ENCODE data around the gene TIMD4. TPM values are rescaled to one million over a fixed set of nuclear protein-coding genes. Genes with fewer than 3 reads are reported as not detected.

TIMD4 gene
- total and polyA plus RNA-seq, 2 of the 13 experiments (the other 11 are each of a cell fraction or from before 2014, with no cell fraction given), result 0.50 TPM; not detected in 1

GRCh38 chr5:156913355-156913718 lies 49.7 kb downstream of the TIMD4 start:
- no peak for FAIRE-seq

DNA sequence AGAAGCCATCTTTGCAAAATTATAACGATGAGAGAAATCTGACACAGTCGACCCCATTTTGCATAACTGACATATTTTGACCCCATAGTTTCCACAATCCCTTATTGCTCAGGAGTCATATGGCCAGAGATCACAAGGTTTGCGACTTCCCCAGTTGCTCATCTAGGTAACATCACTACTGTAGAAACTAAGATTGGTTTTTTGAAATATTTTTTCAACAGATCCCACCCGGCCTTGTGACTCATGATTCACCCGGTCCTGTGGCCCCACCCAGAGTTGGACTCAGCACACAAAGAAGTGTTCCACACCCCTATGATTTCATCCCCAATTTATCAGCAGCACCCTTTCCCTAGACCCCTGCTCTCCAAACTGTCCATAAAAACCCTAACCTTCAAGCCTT lies 50.2 kb downstream of the TIMD4 start:
- Histone ChIP-seq H3K27ac (ENCODE audit: extremely low read length, insufficient read depth, low read length) (no peak overlapping the region), H4K20me1 (ENCODE audit: insufficient read depth, low read length) (no peaks in the 10 kb centered on the region), H3K4me3 (replicated peaks in 1 of 3; ENCODE audit: insufficient read depth in 1 of 3, low read depth in 2 of 3, low read length in 3 of 3) (no peak overlapping the region), H2AFZ (ENCODE audit: low read length) (no peak overlapping the region), H3K79me2 (ENCODE audit: insufficient read depth, low read length) (no peaks in the 10 kb centered on the region), H3K4me2 (ENCODE audit: low read depth, low read length) (no peak overlapping the region), H3K9me3 (ENCODE audit: low read length) (no peaks in the 10 kb centered on the region), H3K27me3 (ENCODE audit: control insufficient read depth in 1 of 2, insufficient read depth in 2 of 2, low read length in 2 of 2) (peaks cover 0 to 7% of the 10 kb centered on the region in 2 experiments; a peak in 2 of 5 replicates), H3K4me1 (ENCODE audit: insufficient read depth, low read length) (no peaks in the 10 kb centered on the region), H3K36me3 (replicated peaks in 1 of 2; ENCODE audit: control insufficient read depth in 1 of 2, insufficient read depth in 2 of 2, low read length in 2 of 2) (no peaks in the 10 kb centered on the region), H3K9ac (ENCODE audit: insufficient read depth, low read depth, low read length) (no peak overlapping the region)
- no TSS peak for BruUV-seq (replicated peaks)
- WGBS (ENCODE audit: low lambda C conversion rate), result 6% methylated on average over 5 of the region's 5 CpGs
- FAIRE-seq (no peak), DNase-seq (ENCODE audit: low spot score) (no peak), ATAC-seq (no peak)
- ChIA-PET CTCF (ENCODE audit: low intra/inter-chr PET ratio, low total read pairs) (no interaction called here), POLR2A (no interaction called here)
- in situ Hi-C loops (cut with HindIII; ENCODE audit: extremely low pct_ligation_motif_present, low pct_unique_long_range_greater_than_20kb), result no loop called here
- intact Hi-C loops (cut with micrococcal nuclease; ENCODE audit: unreplicated experiment), result no loop called here
- TF ChIP-seq ELK4 (CRISPR knock-in tag; IDR thresholded peaks at IDR 0.05; ENCODE audit: borderline replicate concordance) (no peak), TGIF2 (CRISPR knock-in tag; IDR thresholded peaks at IDR 0.05) (no peak), FUBP1 (CRISPR knock-in tag; IDR thresholded peaks at IDR 0.05; ENCODE audit: borderline replicate concordance) (no peak), TCF7L2 (IDR thresholded peaks at IDR 0.05; ENCODE audit: low read depth, low read length) (no peak), ADNP (CRISPR knock-in tag; IDR thresholded peaks at IDR 0.05) (no peak), ZNF317 (CRISPR knock-in tag; IDR thresholded peaks at IDR 0.05) (no peak), SPEN (CRISPR knock-in tag; IDR thresholded peaks at IDR 0.05; ENCODE audit: low read depth) (no peak), CAMTA2 (CRISPR knock-in tag; IDR thresholded peaks at IDR 0.05; ENCODE audit: borderline replicate concordance) (no peak), U2AF1 (optimal IDR thresholded peaks at IDR 0.05; ENCODE audit: low read depth, low read length) (no peak), HOXA5 (CRISPR knock-in tag; IDR thresholded peaks at IDR 0.05) (no peak), RFXANK (CRISPR knock-in tag; IDR thresholded peaks at IDR 0.05) (no peak), SRY (CRISPR knock-in tag; IDR thresholded peaks at IDR 0.05) (no peak), ZNF235 (CRISPR knock-in tag; IDR thresholded peaks at IDR 0.05; ENCODE audit: borderline replicate concordance) (no peak), ZNF333 (CRISPR knock-in tag; IDR thresholded peaks at IDR 0.05; ENCODE audit: borderline replicate concordance) (no peak)
- TF ChIP-seq, protein P1, sequence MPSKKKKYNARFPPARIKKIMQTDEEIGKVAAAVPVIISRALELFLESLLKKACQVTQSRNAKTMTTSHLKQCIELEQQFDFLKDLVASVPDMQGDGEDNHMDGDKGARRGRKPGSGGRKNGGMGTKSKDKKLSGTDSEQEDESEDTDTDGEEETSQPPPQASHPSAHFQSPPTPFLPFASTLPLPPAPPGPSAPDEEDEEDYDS (CRISPR knock-in tag; IDR thresholded peaks at IDR 0.05), result no peak

More at GRCh38 chr5:156913355-156913718, 49.7 kb downstream of the TIMD4 start:
- in situ Hi-C loops (cut with HindIII; ENCODE audit: extremely low pct_ligation_motif_present, low pct_unique_long_range_greater_than_20kb), result no loop called here
- peaks cover 0 to 7% of the 10 kb centered on the region in 2 experiments; a peak in 2 of 5 replicates for H3K27me3 ChIP-seq (ENCODE audit: control insufficient read depth in 1 of 2, insufficient read depth in 2 of 2, low read length in 2 of 2)
- H3K4me3 ChIP-seq (replicated peaks in 1 of 3; ENCODE audit: insufficient read depth in 1 of 3, low read depth in 2 of 3, low read length in 3 of 3), result no peak overlapping the region
- WGBS (ENCODE audit: low lambda C conversion rate), result 18% methylated on average over 3 of the region's 3 CpGs
- BruUV-seq (replicated peaks), result no TSS peak
- CTCF ChIA-PET (ENCODE audit: low intra/inter-chr PET ratio, low total read pairs), result no interaction called here
- H3K79me2 ChIP-seq (ENCODE audit: insufficient read depth, low read length), result no peaks in the 10 kb centered on the region
- no peaks in the 10 kb centered on the region for H3K36me3 ChIP-seq (replicated peaks in 1 of 2; ENCODE audit: control insufficient read depth in 1 of 2, insufficient read depth in 2 of 2, low read length in 2 of 2)
- no peaks in the 10 kb centered on the region for H4K20me1 ChIP-seq (ENCODE audit: insufficient read depth, low read length)
- H3K4me2 ChIP-seq (ENCODE audit: low read depth, low read length), result no peak overlapping the region
- POLR2A ChIA-PET, result no interaction called here
- ATAC-seq (no peak), DNase-seq (ENCODE audit: low spot score) (no peak)
- TF ChIP-seq SIX1 (CRISPR knock-in tag; IDR thresholded peaks at IDR 0.05; ENCODE audit: borderline replicate concordance) (no peak), ZNF564 (CRISPR knock-in tag; IDR thresholded peaks at IDR 0.05) (no peak), NFRKB (IDR thresholded peaks at IDR 0.05) (no peak), MIER2 (CRISPR knock-in tag; IDR thresholded peaks at IDR 0.05) (no peak), RAD21 (CRISPR knock-in tag; IDR thresholded peaks at IDR 0.05) (no peak), PAF1 (CRISPR knock-in tag; IDR thresholded peaks at IDR 0.05) (no peak)
- TF ChIP-seq, protein P2, sequence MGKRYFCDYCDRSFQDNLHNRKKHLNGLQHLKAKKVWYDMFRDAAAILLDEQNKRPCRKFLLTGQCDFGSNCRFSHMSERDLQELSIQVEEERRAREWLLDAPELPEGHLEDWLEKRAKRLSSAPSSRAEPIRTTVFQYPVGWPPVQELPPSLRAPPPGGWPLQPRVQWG (CRISPR knock-in tag; IDR thresholded peaks at IDR 0.05; ENCODE audit: borderline replicate concordance, low read depth), result no peak
- intact Hi-C loops (cut with micrococcal nuclease; ENCODE audit: unreplicated experiment), result no loop called here
- H2AFZ ChIP-seq (ENCODE audit: low read length), result no peak overlapping the region
- H3K9me3 ChIP-seq (ENCODE audit: low read length), result no peaks in the 10 kb centered on the region
- H3K4me1 ChIP-seq (ENCODE audit: insufficient read depth, low read length), result no peaks in the 10 kb centered on the region
- H3K9ac ChIP-seq (ENCODE audit: insufficient read depth, low read depth, low read length), result no peak overlapping the region
- no peak overlapping the region for H3K27ac ChIP-seq (ENCODE audit: extremely low read length, insufficient read depth, low read length)
